ENCODE measurements around the gene ATG16L2.
"Not testable (repeated sequence)": the region's sequence is repeated elsewhere in the genome, so short reads cannot be mapped to it uniquely, and the experiment has no call there.

ATG16L2 gene

DNA sequence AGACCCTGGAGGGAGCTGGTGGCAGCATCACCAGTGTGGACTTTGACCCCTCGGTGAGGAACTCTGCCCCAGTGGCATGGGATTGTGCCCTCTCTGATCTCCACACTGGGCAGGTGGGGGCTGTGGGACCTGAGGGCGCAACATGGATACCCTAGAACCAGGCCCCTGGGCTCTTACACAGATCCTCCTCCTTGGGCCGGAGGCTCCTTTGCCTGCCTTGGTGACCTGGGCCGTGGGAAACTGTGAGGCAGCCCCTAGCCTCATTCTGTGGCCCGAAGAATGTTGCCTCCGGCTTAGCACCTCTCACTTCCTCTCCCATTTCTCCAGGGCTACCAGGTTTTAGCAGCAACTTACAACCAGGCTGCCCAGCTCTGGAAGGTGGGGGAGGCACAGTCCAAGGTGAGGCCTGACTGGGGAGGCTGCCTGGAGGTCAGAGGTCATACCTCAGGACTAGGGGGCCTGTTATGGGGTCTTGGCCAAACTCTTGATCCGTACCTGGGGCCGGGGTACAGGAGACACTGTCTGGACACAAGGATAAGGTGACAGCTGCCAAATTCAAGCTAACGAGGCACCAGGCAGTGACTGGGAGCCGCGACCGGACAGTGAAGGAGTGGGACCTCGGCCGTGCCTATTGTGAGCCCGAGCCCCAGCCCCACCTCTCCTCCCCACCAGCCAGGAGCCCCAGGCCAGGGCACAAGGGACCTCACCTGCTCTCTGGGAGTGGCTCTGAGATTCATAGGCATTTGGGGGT is 12.2 kb downstream of the ATG16L2 start:
- no peak for DNase-seq (ENCODE audit: low read depth)

DNA sequence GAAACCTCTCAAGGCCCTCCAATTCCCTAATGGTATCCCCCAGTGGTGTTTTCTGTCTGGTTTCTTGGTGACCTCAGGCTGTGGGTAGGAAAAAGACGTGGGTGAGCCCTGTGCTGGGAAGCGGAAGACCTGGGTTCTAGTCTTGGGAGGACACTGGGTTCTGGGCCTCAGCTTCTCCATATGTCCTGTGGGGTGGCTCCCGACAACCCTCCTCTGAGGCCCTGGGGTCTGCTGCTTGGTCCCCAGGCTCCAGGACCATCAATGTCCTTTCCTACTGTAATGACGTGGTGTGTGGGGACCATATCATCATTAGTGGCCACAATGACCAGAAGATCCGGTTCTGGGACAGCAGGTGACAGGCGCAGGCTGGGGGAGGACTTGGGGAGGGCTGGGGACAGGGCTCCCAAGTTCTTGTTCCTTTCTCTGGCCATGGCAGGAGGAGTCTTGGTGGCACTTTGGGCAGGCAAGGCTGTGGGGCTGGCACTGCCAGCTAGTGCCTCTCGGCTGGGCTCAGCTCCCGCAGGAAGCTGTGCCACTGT is 12.8 kb downstream of the ATG16L2 start:
- no peak for DNase-seq (ENCODE audit: low read depth)

DNA sequence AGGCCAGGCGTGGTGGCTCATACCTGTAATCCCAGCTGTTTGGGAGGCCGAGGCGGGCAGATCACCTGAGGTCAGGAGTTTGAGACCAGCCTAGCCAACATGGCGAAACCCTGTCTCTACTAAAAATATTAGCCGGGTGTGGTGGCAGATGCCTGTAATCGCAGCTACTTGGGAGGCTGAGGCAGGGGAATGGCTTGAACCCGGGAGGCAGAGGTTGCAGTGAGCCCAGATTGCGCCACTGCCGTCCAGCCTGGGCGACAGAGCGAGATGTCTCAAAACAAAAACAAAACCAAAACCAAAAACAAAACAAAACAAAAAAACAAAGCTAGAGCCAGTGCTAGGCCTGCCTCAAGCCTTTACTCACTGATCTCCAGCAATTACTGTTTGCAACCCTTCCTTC is 13.4 kb downstream of the ATG16L2 start:
- DNase-seq (ENCODE audit: low read depth): not testable (repeated sequence)

DNA sequence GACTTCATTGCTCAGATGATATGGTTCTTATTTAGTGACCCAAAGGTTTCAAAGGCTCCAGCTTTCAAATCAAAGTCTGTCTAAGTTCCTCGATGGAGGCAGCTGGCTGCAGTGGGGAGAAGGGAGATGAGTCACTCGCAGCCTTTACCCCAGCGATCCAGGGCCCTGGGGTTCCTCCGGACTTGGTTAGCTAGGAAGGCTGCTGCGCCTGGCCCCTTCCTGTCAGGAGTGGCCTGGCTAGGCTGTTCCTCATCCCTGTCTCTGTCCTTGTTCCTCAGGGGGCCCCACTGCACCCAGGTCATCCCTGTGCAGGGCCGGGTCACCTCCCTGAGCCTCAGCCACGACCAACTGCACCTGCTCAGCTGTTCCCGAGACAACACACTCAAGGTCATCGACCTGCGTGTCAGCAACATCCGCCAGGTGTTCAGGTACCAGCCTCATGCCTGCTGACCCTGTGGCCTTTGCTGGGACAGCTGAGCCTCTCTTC is 13.9 kb downstream of the ATG16L2 start:
- DNase-seq (ENCODE audit: low read depth): no peak

DNA sequence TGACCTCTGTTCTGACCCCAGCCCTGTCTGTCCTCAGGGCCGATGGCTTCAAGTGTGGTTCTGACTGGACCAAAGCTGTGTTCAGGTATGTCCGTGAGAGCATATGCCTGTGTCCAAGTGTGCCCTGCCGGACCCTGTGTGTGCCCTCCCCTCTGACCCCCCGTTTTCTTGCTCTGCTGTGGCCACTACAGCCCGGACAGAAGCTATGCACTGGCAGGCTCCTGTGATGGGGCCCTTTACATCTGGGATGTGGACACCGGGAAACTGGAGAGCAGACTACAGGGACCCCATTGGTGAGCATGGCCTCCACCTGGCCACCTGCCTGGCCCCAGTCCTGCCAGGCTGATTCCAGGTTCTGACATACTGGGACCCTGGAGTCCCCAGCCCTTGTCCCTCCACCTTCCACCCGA is 14.5 kb downstream of the ATG16L2 start:
- no peak for DNase-seq (ENCODE audit: low read depth)

DNA sequence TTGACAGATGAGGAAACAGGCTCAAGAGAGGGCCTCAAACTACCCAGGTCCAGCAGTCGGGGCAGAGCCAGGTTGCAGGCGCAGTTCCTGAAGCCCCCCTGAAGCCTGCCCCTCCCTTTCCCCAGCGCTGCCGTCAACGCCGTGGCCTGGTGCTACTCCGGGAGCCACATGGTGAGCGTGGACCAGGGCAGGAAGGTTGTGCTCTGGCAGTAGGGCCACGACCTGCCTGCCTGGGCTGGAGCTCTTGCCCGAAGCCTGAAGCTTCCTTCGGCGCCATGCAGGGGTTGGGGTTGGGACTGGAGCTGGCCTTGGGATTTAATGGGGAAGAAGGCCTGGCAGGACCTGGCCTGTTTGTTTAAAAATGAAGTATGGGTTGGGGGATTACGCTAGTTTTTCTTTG is 15.0 kb downstream of the ATG16L2 start:
- no peak for DNase-seq (ENCODE audit: low read depth)

DNA sequence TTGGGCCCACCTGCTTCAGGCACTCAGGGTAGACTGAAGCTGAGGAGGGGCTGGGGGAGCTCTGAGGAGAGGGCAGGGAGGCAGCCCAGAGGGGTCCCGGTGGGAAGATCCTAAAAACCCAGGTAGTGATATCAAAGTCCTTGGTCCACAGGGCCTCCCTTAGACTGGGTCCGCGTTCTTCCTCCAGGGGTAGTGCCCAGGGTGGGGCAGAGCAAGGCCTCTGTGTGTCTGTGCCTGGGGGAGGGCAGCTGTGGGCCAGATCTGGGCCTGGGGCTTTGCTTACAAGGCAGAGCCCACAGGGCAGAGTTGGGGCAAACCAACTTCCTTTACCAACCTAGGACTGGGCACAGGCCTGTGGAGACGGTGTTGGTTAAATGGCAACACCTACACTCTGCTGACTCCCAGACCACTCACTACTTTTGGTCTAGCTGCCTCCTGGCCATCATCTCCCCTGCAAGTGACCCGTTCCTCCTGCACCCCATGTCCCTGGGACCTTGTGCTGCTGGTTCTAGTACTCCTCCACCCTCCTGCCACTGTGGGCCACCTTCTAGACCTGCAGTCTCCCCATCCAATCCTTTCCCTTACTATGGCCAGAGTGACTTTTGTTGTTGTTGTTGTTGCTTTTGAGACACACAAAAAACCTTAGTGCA is 15.8 kb downstream of the ATG16L2 start:
- DNase-seq (ENCODE audit: low read depth): no peak

DNA sequence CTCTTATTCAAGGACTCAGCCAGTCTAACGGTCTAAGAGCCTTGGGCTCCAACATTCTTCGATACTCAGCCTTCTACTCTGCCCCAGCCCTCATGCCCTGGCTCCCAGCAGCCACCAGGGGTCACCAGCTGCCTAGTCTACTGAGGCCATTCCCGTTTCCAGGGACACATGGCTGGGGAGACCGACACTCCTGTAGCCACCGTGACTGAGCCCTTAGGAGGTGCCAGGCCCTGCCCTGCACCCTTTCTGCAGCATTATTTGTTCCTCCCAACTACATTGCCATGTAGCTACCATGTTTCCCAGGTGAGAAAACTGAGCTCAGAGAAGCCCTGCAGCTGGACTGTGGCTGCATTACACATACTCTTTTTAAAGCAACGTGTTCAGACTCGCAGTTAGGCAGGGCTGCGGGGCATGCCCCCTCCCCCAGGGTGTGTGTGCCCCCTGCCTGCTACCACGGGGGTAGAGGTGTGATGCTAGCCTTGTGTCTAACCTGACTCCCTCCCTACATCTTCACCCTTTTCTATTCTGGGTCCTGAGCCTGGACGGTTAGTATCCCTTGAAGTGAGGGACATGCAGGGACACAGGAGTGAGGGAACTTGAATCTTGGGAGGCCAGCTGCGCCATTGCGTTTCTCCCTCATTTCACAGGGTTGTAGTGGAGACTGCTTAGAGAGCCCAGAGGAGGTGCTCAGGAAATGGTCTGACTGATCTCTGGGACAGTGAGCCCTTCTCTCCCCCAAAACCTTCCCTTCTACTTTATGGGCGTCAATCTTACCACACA is 17.5 kb downstream of the ATG16L2 start:
- no peak for DNase-seq (ENCODE audit: low read depth)

DNA sequence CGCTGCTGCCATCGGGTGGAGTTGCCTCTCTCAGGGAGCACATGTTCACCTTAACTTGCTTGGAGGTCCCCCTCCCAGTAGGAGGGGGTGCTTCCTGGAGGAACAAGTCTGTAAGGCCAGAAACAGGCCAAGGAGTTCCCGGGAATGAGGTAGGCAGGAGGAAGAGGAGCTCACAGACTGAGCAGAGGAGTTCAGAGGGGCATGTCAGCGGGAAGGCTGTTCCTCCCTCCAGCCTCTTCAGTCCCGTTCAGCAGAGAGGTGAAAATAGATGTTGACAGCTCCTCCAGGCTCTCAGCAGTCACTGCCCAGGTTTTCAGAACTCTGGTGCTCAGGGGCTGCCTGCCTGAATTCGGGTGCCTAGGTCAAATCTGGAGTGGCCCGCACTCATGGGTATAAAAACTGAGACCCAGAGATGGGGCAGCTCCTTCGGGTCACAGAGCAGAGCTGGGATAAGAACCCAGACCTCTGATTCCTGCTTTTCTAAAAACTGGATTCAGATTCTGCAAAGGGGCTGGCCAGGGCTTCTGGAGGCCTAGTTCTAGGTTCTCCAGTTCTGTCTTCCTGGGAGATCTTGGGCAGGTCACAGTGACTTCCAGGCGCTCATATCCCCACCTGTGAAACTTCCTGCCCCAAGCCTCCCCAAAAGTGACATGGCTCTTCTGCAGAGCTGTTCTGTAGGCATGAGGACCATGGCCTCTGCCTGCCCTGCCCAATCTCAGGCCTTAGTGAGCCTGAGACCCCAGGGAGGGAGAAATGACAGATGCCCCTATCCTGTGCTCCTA is 18.3 kb downstream of the ATG16L2 start:
- DNase-seq (ENCODE audit: low read depth): no peak

DNA sequence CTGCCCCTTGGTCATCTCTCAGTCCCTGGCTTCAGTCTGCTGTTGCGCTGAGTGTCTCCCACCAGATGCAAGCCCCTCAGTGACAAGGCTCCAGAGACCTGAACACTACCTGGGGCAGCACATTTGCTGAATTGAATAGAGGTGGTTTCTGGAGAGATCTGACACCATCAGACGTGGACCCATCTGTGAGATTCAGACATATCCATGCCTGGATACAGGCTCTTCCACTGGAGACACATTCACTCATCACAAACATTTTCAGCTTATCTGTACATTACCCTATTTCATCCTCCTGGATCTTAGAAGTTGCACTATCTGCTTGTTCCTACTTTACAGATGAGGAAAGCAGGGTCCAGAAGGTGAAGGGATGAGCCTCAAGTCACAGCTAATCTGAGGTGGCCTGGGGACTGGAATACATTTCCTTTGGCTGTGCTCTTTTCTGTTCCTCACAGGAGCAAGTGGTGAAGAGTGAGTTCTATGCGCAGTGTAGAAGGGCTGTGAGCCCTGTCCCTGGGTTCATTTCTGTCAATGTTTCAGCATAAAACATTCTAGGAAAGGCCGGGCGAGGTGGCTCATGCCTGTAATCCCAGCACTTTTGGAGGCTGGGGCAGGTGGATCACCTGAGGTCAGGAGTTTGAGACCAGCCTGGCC is 19.0 kb downstream of the ATG16L2 start:
- no peak for DNase-seq (ENCODE audit: low read depth)

DNA sequence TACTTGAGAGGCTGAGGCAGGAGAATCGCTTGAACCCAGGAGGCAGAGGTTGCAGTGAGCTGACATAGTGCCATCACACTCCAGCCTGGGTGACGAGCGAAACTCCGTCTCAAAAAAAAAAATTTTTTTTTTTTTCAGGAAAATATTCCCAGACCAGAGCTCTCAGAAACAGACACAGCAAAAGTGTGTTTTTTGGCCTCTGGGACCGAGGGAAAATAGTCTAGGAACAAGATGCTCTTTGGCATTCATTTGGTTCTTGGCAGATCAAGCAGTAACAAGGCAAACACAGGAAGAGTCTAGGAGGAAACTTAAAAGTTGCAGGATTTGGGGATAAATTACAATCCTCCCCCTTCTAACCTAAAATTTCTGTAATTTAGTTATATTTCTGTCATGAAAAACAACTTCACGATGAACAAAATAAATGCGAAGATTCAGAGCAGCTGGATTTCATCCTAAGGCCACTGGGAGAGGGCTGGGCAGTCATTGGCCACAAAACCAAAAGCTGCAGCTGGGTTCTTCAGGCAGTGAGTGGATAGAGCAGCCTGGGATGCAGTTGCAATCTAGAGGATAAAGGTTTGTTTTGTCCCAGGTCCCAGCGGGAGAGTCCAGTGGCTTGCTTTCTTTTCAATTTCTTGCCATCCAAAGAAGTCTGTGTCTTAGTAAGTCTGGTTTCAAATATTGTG is 19.7 kb downstream of the ATG16L2 start:
- no peak for DNase-seq (ENCODE audit: low read depth)

DNA sequence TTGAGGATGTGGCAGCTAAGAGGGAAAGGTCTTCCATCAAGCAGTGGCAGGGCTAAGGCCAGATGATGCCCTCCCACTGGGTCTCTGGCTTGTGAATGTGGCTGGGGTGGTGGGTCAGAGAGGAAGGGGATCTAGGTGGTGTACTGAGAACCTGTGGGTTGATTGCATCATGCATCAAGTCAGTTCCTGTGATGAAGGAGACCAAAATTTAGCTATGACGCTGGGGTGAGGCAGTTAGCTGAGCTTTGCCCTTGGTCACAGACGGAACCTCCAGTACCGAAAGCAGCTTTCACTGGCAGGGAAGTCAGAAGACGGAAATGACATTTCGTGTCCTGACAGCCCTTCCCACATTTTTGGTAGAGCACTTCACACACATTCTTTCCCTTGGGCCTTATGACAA is 20.7 kb downstream of the ATG16L2 start:
- no peak for DNase-seq (ENCODE audit: low read depth)

DNA sequence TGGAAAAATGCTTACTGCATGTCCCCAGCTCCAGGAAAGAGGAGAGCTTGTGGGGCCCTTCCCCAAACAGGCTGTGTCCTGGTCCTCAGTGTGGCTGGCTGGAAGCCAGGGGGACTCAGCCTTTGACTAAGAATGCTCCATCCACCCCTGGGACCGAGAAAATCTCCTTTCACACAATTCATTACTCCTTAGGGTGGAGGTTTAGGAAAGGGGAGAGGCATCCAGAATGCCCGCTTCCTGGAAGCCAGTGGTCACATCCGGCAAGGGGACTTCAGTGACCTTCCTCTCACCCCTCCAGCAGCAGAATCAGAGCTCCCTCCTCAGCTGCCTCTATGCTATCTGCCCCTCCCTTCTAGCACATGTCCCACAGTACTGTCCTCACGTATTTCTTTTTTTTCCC is 21.9 kb downstream of the ATG16L2 start:
- DNase-seq (ENCODE audit: low read depth): no peak

DNA sequence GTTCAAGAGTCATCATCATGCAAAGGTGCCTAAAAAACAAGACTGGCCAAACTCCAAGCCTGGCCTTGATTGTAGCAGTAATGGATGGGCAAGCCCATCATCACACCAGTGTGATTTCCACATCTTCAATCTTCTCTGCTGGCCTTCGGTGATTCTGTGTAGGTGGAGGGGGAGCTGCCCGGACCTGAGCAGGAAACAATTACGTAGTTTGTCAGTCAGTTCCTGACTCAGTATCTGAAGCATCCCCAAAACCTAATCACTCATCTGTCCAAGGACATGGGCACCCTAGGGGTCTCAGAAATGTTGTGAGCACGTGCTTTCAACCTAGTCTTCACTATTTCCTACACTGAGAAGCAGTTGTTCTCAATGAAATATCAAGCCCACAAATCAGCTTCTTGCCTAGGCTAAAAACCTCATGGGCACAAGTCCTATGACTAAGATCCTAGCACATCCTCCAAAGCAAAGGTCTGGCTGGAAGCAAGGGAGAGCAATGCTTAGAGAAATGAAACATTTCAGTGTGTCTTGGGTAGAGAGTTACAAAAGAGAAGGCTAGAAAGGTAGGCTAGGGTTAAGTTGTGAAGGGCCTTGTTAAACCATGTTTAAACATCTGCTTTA is 24.6 kb downstream of the ATG16L2 start:
- DNase-seq (ENCODE audit: low read depth): no peak

DNA sequence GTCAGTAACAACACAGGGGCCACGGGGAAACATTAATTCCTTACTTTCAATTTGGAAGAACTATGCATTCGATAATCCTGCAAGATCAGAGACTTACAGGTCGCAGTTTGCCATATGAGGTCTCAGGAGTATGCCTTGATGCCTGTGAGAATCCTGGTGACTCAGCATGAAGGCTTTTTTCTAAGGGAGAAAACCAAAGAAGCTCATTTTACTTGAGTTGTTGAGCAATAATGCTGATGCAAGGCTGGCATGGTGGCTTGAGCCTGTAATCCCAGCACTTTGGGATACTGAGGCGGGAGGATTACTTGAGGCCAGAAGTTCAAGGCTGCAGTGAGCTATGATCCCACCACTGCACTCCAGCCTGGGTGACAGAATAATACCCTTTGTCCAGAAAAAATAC is 26.6 kb downstream of the ATG16L2 start:
- DNase-seq (ENCODE audit: low read depth): no peak

DNA sequence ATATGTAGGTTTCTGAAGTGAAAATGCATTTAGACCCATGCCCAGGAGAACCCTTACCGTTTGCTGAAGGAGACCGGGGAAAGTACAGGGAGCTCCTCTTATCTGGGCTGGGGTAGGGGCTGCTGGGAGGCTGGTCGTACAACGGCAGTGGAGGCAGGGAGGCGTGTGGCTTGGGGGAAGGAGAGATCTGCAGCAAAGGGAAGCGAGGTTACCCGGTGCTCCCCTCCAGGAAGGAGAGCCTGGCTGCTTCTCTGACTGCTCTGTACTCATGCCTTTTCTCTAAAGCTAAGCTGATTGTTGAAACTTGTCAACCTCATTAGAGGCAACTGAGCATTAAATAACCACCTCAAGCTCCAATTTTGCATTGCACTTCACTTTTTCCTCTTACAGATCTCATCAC is 27.2 kb downstream of the ATG16L2 start:
- DNase-seq (ENCODE audit: low read depth): no peak

DNA sequence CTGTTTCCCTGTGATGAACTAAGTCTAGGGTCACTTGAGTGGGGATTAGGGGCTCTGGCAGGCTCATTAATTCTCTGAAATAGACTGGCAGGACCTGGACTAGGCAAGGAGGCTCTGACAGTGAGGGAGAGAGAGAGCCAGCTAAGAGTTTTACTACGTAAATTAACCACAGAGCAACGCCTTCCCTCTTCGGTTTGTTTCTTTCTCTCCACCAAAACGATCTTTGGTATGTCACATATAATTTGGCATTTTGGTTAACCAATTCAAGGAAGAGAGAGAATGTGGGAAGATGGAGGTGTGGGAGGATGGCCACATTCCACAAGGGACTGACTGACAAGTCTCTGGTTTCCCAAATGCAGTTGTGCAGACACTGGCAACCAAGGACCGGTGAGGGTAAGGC is 27.9 kb downstream of the ATG16L2 start:
- DNase-seq (ENCODE audit: low read depth): no peak

DNA sequence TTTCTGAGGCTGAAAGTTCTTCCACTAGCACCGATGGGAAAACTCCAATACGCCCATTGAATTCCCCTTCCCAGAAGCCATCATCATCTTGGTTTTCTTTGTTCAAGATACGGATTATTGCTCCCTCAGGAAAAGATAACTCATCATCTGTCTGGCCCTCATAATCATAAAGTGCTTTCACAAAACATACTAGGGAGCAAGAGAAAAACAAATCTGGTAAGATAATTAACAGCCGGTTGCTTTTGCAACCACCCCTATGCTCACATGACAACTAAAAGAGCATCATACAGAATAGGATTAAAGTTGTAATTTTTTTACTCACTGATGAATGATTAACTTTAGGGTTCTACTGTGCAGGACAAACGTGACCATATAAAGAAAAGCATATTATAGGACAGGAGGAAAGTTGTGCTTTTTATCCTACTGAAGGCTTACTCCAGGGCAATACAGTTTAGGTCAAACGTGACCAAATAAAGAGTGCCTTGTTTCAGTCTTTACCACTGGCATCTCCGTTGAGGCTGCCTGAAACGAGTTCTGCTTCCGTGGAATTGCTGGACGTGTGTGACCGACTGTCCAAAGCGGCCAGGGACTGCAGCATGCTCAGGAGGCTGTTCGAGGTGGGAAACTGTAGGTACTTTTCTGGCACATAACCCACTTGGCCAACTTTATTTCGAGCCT is 28.6 kb downstream of the ATG16L2 start:
- DNase-seq (ENCODE audit: low read depth): no peak

DNA sequence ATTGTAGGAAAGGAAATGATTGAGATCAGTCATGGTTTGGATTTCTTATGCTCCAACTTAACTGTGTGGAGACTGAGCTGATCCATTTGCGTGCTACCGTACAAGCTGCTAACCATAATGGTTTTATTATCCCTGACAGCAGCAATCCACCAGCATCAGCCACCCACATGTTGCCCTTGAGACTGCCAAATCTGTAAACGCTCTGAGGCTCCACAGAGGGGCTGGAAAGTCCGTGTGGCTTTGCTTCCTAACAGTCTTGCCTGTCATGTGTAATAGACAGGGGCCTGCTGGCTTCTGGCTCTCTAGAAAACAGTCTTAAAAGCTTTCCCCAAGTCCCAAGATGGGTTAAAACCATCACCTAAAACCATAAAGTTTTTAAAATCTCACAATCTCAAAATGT is 30.1 kb downstream of the ATG16L2 start:
- DNase-seq (ENCODE audit: low read depth): no peak
